Activated T-cell treated with anti-CD3 and anti-CD28 coated beads, Interleukin-2, amount 50 U/mL, for 48 hours (primary cell): ENCODE data around the gene SIK3.

ENCODE experiments used
- DNase-seq, 2 experiments: peaks; one replicate each; pipeline ENCODE4 v3.0.0-alpha.2; 2020

The SIK3 gene

DNA sequence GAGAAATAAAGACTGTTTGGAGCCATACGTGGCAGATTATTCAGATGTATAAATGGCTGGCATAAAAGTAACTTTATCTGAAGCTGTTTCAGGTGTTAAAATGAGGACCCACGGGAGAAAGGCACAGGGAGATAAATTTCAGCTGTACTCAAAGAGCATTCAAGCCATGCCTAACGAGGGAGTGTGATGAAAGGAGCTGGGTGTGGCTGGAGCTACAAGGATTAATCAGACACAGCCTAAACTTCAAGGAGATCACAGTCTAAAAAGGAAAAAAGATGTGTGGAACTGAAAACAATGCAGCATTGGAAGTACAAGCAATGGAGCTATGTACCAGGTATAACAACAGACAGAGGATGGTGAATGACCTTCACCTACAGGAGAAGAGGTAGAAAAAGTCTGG is 140.0 kb downstream of the SIK3 start:
- DNase-seq = no peak

DNA sequence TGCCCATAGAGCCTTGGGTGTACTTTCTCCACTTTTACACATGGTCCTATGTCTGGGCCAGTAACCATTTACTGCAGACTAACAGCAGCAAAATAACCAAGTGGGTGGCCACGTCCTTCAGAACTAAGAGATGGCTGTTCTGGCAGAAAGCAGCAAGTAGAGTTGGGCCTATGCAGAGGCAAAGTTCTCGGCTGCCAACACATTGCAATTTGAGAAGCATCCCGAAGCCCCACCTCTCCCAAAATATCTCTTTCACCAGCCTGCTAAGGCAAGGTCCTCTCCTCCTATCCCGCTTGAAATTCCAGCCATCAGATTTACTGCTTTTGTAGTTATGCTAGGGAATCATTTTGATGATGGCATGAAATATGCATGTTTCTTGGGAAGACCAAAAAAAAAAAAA is 142.3 kb downstream of the SIK3 start:
- no peak for DNase-seq

GRCh38 chr11:116955548-116955947 is 142.7 kb downstream of the SIK3 start:
- no peak for DNase-seq

- DNase-seq = no peak
These were observed 144.5 kb downstream of the SIK3 start for GRCh38 chr11:116953530-116954285.

GRCh38 chr11:116951762-116952161 is 146.5 kb downstream of the SIK3 start:
- no peak for DNase-seq

- no peak for DNase-seq
These were observed 148.0 kb downstream of the SIK3 start for GRCh38 chr11:116950210-116950609.

- peak; percentile 59 to 64 for DNase-seq
These were observed 149.8 kb downstream of the SIK3 start for GRCh38 chr11:116948391-116948790.

DNA sequence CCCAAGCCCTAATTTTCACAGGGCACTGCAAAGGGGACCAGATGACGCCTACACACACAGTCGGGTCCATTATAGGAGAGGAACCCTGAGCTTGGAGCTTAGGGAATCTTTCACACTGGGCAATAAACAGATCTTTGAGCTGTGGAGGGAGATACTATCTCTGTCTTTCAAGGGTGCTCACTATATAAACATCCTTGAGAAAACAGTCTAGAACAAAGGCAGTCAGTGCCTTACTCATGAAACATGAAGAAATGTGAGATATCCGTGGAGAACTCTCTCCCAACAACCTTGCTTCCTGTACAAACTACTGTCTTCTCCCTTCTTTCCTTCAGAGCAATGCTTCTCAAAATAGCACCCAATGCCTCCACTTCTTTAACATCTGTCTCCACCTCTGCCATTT is 151.8 kb downstream of the SIK3 start:
- DNase-seq = no peak

DNA sequence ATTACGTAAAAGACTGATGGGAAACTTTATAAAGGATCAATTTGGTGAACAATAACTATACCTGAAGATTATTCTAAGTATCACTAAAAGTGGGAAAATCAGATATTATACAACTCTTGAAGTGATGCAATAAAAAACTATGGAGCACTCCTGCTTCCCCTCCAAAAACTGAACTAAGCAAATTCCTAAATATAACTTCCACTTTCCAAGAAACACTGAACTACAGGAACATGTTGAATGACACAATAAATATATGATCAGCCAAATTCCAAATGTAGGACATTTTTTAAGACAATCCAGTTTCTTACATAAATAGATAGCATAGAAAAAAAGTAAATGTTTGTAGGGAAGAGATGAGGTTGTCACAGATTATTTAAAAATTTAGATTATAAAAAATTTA is 158.7 kb downstream of the SIK3 start:
- no peak for DNase-seq

DNA sequence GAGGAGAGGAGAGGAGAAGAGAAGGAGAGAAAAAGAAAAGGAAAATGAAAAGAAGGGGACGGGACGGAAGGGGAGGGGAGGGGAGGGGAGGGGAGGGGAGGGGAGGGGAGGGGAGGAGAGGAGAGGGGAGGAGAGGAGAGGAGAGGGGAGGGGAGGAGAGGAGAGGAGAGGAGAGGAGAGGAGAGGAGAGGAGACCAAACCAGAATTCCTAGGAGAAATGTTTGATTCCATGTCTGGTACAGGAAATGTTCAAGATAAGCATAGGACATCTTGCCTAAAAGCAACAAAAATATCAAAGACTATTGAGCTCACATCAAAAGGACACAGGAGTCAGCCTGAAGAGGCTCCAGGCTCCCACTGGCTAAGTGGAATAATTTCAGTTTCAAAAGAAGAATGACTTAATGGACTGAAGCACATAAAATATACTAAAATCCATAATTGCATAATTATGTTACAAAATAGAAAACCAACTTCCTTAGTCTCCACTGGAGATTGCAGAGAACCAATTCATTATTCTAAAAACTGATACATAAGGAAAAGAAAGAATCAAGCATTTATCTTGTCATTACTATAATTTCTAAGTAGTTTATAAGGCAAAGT is 159.7 kb downstream of the SIK3 start:
- no peak for DNase-seq

GRCh38 chr11:116936754-116937446 is 161.3 kb downstream of the SIK3 start:
- DNase-seq = no peak

GRCh38 chr11:116935514-116935913 is 162.7 kb downstream of the SIK3 start:
- DNase-seq = no peak

DNA sequence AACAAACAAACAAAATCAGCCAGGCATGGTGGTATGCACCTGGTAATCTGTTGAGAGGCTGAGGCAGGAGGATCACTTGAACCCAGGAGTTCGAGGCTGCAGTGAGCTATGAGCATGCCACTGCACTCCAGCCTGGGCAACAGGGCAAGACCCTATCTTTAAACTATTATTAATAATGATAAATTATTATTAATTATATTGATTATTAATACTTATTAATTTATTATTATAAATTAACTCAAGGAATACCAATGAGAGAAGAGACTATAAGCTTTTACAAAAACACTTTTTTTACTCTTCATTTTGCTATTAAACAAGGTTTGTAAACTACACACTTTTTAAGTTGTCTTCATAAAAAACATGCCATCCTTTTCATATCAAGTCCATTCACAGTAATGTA is 163.1 kb downstream of the SIK3 start:
- no peak for DNase-seq

- DNase-seq = no peak
These were observed 164.3 kb downstream of the SIK3 start for GRCh38 chr11:116933961-116934360.

- DNase-seq = no peak
These were observed 166.0 kb downstream of the SIK3 start for GRCh38 chr11:116932181-116932580.

- DNase-seq = peak; percentile 35 to 40
These were observed 166.8 kb downstream of the SIK3 start for GRCh38 chr11:116931206-116931953.

DNA sequence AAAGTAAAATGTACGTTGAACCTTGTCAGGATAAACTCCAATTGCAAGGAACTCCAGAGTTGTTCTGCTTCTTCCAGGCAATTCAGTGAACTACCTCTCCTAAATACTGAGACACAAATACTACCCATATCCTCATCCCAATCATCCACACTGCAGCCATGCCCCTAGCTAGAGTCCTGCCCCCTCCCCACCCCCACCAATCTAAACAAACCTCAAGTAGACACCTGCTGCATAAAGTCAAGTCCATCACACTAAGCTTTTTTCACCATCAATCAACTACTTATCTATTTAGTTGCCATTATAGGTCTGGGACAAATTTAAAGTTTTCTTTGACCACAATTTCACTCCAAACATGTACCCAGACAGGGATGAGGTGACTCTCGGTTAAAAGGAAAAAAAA is 167.6 kb downstream of the SIK3 start:
- DNase-seq = no peak

DNA sequence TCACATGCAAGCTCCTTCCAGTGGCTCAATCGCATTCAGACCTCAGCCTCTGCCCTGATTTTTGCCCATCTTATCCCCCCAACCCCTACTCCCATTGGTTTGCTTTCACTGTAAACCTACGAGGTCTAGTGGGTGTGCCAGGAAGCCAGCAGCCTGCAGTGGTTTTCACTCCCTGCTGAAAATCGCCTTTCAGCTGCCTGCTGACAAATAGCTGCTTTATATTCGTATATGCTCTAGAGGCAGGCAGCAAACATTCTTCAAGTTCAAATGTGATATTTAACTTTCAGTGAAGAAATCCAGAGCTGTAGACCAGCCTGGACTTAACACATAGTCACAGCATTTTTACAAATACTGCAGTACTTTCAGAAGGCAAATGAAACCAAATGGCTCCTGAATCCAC is 168.1 kb downstream of the SIK3 start:
- peak; percentile 39 to 44 for DNase-seq

GRCh38 chr11:116929414-116930090 is 168.7 kb downstream of the SIK3 start:
- DNase-seq = no peak

DNA sequence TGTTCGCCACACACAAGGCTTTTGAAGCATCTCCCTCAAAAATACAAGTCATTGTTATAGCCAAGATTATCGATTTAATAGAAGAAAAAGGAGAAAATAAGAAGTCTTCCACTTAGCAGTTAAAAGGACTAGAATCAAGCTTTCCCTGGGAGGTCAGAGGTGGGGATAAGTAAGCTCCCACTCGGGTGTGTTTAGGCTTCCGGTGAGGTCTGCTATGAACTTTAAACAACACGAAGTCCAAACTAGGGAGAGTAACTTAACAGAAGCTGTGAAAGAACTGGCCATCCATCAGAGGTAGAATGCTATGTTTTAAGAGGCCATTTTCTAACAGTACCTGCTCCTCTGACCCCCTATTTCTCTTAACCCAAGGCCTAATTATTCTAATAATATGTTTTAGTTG is 169.4 kb downstream of the SIK3 start:
- no peak for DNase-seq

GRCh38 chr11:116928102-116928777 is 170.0 kb downstream of the SIK3 start:
- DNase-seq = no peak
